Fibroblast of skin of back (primary cell): Measurements from ENCODE around the gene PDE6B.

ENCODE experiments used
- DNase-seq: peaks from one replicate; pipeline ENCODE4 v3.0.0-alpha.2; 2013

Gene PDE6B

DNA sequence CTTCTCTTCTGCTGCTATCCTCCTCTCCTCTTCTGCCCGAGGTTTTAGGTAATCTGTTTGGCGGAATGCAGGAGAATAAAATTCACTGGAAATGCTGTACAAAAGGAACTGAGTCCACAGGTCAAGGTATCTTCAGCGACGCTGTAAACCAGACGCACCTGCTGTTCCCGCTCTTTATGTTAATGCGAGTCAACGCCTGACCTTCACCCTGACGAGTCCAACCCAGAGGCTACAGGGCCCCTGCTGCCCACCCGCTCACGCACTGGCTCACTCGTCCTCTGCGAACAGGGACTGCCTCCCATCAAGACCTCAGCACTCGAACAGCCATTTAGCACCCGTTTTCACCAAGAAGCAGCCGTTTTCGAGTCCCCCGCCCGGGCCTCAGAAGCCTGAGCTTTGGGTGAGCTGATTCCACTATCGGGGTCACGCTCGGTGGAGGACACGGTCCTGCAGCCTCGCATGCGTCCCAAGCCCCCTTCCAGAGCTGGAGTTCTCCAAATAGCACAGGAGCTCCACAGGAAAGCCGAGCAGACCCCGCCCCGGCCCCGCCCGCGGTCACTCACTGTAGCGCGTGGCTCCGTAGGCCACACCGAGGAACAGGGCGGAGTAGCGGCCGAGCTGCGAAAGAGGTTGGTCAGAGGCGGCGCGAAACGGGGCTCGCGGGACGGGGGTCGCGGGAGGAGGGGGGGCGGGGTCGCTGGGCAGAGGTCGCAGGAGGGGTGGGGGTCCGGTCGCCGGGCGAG, 48.1 kb downstream of the PDE6B start:
- DNase-seq, result no peak

- peak; percentile 94 for DNase-seq
Observed at GRCh38 chr4:674172-675035, 49.0 kb downstream of the PDE6B start, which contains the start of the genes ATP5ME and MYL5. Gene ATP5ME, minus strand, starts transcription at chr4:674276. Its CDS starts 29 bp downstream, at chr4:674247. Gene MYL5, plus strand, starts transcription at chr4:674542. Its CDS starts 3,485 bp downstream, at chr4:678027.

DNA sequence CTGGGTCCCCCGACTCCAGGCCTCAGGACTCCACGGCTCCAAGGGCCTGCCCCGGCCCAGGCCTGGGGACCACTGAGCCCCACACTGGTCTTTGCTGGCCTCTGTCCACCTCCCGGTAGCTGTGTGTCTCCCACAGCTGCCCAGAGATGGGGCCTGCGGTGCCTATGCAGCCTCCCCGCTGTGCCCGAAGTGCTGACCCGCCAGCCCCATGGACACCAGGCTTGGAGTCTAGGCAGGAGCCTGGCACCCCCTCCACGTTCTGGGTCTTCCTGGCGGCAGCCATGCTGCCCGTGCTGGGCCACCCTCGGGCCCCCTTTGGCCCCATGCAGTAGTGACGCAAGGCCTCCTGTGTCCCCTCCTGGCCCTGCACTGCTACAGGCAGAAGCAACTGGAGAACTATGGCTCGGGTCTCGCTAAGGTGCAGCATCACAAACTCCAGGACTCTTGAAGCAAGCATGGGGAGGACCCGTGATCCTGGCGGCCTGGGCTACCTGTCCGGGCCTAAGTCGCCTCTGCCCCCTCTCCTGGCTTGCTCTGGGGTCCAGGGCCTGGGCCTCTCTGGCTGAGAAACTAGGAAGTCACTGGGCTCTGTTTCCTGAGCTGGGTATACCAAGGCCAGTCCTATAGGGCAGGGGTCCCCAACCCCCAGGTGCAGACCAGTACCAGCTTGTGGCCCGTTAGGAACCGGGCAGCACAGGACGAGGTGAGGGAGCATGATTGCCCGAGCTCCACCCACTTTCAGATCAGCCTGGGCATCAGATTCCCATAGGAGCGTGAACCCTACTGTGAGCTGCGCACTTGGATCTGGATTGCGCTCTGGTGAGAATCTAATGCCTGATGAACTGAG, 49.9 kb downstream of the PDE6B start:
- DNase-seq, result no peak

DNA sequence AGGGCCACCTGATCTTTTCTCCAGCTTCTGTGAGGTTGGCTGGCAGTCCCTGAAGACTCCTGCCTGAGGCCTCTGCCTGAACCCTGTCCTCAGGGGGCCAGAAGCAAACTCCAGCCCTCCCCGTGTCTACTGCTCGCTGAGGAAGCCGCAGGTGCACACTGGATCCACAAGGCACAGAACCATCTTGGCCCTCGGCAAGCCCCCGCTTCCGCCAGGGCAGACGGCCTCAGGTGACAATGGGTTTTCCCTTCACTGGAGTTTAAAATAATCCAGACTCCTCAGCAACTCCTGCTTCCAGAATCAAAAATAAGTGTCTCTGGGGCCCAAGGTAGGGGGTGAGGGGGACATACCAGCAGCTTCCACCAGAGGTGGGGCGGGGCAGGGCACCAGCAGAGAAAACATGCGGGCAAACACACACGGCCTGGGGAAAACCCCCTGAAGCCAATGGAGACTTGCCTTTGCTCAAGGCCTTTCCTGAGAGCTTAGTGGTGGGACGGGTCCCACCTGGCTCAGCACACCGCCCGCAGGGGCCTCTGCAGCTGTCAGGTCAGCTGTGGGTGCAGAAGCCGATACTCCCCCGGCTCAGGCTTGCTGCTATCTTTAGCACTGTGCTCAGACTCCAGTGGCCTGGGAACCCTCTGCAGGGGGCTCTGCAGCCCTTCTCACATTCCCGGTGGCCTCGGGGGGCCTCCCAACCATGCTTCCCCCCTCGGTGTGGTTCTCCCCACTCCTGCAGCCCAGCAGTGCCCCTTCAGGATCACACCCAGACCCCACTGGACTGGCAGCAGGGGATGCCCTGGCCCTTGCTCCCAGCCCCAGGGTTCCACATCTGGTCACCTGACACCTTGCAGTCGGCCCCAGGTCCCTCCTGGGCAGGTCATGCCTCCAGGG, 50.9 kb downstream of the PDE6B start:
- DNase-seq, result no peak

GRCh38 chr4:676871-677235, 51.5 kb downstream of the PDE6B start:
- no peak for DNase-seq

DNA sequence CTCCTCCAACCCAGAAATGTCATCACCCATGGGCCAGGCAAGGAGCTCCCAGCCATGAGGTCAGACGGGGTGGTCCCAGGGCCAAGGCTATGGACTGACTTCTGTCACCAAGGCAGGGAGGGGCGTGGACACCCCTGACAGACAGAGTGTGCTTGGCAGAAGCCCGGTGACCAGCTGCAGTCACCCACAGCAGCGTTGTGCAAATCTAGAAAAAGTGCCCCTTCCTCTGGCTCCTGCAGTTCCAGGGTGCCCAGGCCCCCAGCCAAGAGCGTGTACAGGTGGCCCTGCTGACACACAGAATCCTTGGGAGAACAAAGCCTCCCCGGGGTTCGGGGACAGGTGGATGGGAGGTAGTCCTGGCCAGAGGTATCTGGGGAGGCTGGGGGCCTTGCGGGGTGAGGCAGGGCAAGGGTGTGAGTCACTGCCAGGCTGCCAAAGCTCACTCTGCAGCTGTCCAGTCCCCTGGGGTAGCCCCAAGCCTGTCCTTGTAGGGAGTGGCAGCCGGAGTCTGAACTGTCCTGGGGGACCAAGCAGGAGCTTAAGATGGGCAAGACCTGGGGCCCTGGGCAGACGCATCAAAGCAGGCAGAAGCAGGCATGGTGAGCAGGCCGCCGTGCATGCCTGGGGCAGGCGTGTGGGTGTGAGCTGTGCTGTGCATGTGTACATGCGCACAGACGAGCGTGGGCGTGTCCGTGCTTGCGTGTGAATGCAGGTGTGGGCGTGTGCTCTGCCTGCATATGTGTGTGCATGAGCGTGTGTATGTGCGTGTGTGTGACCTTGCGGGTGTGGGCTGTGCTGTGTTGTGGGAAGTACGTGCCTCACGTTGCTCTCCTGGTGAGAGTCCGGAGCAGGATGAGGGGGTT, 52.3 kb downstream of the PDE6B start:
- no peak for DNase-seq

DNA sequence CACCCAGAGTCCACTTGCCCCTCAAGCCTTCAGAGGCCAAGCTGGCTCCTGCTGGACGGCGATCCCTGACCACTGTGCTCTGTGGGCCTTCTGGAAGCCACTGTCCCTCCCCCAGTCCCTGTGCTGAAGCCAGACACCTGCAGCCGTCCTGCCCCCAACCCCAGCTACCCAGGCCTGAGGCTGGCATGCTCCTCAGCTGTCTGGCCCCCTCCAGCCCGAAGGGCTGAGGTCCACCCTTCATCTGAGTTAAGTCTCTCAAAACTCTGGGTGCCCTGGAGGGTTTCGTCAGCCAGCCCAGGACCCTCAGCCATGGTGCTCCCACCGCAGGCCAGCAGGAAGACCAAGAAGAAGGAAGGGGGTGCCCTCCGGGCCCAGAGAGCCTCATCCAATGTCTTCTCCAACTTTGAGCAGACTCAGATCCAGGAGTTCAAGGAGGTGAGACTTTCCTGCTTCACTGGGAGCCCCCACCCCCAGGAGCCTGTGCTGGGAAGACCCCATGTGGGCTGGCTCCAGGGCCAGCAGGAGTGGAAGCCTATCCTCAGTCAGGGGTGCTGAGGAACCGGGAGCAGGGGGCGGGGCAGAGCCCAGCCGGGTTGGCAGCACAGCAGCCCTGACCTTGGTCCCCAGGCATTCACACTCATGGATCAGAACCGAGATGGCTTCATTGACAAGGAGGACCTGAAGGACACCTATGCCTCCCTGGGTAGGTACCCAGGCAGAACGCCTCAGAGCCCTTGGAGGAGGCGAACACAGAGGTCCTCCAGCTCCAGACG, 53.1 kb downstream of the PDE6B start:
- DNase-seq, result no peak

GRCh38 chr4:679104-679481, 53.7 kb downstream of the PDE6B start:
- no peak for DNase-seq

DNA sequence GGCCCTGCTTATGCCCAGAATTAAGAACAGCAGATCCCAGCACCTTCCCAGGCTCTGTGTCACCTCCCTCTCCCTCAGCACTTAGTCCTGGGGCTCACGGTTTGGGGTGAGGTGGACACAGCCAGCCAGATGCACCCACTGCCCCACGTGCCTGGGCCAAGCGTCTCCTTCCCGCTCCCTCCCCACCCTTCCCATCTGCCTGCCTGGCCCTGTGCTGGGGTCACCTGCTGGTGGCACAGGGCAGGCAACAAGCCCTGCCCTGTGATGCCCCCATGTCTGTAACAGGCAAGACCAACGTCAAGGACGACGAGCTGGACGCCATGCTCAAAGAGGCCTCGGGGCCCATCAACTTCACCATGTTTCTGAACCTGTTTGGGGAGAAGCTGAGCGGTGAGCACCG, 54.3 kb downstream of the PDE6B start:
- DNase-seq, result no peak

DNA sequence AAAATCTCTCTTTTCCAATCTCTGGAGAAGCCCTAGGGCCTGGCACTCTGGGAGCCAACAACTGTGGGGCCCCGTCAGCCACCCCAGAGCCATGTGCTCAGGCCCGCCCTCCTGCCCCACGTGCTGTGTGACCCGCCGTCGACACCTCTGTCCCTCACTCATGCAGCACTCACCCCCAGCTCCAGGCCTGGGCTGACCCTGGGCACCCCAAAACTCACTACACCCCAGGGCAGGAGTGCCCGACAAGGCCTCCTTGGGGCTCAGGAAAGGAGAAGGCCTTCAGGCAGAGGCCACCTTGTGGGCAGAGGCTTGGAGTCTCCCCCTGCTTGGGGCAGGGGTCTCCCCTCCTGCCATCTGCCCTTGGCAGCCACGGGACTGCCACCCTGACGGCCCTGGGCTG, 54.7 kb downstream of the PDE6B start:
- no peak for DNase-seq

DNA sequence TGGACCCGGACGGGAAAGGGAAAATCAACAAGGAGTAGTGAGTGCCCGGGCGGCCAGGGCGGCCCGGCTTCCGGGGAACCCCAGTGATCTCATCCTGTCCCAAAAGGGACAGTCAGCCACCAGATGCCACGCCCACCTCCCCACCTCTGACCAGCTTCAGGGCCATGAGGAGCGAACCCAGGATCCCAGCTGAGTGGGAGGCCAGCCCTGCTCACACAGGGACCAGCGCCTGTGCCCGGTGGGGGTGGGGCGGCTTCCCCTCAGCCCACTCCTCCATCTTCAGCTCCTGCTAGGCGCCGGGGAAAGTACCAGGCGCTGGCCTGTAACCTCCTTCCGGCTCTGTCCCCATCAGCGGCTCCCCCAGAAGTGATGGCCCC, 55.2 kb downstream of the PDE6B start:
- DNase-seq, result no peak

DNA sequence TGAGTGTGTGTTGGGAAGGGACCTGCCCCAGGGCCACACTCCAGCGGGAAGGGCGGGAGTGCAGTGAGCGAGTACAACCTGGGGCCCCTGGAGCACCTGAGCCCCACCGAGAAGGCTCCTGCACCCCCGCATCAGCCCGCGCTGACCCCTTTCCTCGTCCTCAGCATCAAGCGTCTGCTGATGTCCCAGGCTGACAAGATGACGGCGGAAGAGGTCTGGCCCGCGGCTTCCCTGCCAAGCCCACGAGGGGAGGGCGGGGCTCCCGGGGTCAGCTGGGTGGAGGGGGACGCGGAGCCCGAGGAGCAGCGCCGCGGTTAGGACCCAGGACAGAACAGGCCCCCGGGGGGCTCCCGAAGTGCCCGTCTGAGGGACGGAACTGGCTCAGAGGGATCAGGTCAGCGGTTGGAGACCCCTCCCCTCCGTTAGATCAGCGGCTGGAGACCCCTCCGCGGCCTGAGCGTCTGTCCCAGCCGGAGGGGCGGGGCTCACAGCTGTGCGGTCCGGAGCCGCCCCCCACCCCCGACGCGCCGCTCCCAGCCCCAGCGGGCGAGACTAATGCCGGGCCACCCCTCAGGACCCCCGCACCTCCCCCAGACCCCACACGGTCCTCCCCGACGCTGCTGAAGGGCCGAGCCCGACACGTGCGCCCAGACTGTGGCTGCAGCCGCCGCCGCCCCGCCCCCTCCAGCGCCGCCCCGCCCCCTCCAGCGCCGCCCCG, 55.7 kb downstream of the PDE6B start:
- peak; percentile 46 for DNase-seq

- no peak for DNase-seq
Observed at GRCh38 chr4:681736-682451, 56.5 kb downstream of the PDE6B start.

- no peak for DNase-seq
Observed at GRCh38 chr4:682490-683172, 57.3 kb downstream of the PDE6B start.

DNA sequence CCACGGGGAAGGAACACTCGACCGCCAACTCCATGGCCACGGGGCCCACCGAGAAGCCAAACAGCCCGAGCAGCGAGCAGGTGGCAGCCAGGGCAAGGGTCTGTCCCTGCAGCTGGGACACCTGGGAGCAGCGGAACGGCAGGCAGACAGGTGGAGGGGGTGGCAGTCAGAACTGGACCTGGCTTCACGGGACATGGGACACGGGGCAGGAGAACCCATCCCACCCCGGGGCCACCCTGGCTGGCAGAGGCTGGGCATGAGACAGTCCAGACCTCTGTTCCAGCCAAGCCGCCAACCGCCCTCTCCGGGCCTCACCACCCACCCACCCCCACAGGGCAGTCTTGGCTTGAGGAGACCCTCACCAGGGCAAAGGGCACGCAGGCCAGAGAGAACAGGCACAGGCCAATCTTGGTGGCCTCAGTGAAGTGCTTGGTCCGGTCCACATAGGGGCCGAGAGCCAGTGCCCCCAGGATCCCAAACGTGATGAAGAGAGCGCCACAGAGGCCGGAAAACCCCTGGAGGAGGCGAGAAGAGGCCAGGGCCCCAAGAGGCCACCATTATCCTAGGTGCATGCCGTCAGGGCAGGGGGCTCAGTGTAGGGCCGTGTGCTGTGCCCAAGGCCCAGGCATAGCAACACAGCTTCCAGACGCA, 58.0 kb downstream of the PDE6B start:
- DNase-seq, result no peak

- DNase-seq, result peak; percentile 56
Observed at GRCh38 chr4:683982-684622, 58.7 kb downstream of the PDE6B start.
